Transverse colon (tissue), 4 donors: ENCODE measurements around the gene LTK.
"Not testable (repeated sequence)": the region's sequence is repeated elsewhere in the genome, so short reads cannot be mapped to it uniquely, and the experiment has no call there.

Experiments used
- CTCF ChIP-seq, 5 experiments: fragments of 200-600 bp in 3 of 5; fragments of 450-650 bp in 2 of 5; sonication (generic) in 3 of 5; IDR thresholded peaks; 1 replicate in 2 of 5; 2 replicates in 3 of 5; pipeline ENCODE4 v1.5.1; 2016 to 2017; ENCODE audit warnings: antibody characterized with exemption in 5 of 5, inconsistent platforms in 3 of 5, mild to moderate bottlenecking in 2 of 5, moderate library complexity in 1 of 5
- EP300 ChIP-seq: sonication (generic); formaldehyde crosslinking; IDR thresholded peaks from one replicate; pipeline ENCODE4 v1.6.1; 2017; ENCODE audit warnings: antibody characterized with exemption, low read depth
- POLR2A ChIP-seq: fragments of 450-650 bp; IDR thresholded peaks from one replicate; pipeline ENCODE4 v1.6.1; 2016; ENCODE audit warnings: antibody characterized with exemption, mild to moderate bottlenecking, moderate library complexity
- POLR2AphosphoS5 ChIP-seq, 3 donors: sonication (generic); formaldehyde crosslinking; IDR thresholded peaks; one replicate each; pipeline ENCODE4 v1.6.1; 2016; ENCODE audit warnings: antibody characterized with exemption in 3 of 3

DNA sequence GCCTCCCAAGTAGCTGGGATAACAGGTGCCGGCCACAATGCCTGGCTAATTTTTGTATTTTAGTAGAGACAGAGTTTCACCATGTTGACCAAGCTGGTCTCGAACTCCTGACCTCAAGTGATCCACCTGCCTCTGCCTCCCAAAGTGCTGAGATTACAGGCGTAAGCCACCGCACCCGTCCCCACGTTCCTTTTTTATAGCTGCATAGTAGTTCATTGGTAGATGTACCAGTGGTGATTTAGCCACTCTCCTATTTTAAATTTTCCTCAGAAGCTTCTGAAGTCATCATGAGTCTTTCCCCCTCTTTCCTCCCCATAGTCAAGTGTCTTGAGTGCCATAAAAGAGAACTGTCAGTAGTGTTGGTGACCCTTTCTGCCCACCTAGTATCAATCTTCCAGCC, 44.0 kb downstream of the LTK start:
- not testable (repeated sequence) for TF ChIP-seq CTCF (IDR thresholded peaks at IDR 0.05); POLR2A; POLR2AphosphoS5 (IDR thresholded peaks at IDR 0.05); EP300
